SK-N-SH (cell line): ENCODE measurements around the gene ZNF726. TPM values are rescaled to one million over a fixed set of nuclear protein-coding genes. Genes with fewer than 3 reads are reported as not detected.

ENCODE experiments used
- CTCF ChIA-PET: fragments of 300-600, 350-600 bp; formaldehyde crosslinking; extraction: SDS; loops from one replicate; lab custom pipeline; 2021; lab: Yijun Ruan, JAX
- POLR2A ChIA-PET: fragments of 350-600 bp; sonication (Branson Sonifier 250); formaldehyde crosslinking; extraction: SDS; loops from one replicate; lab custom pipeline; 2020; ENCODE audit warnings: antibody characterized with exemption, inconsistent platforms; lab: Yijun Ruan, JAX
- DNase-seq: peaks from one replicate; pipeline ENCODE4 v3.0.0; 2012
- H2AFZ ChIP-seq: fragments of 200-600 bp; sonication (generic); 2 replicates; pipeline ENCODE4 v1.8.1; 2016; ENCODE audit warnings: antibody characterized with exemption, mild to moderate bottlenecking, low read depth
- H3F3A ChIP-seq: fragments of 200-600 bp; sonication (generic); replicated peaks from 2 replicates; pipeline ENCODE3; 2016; ENCODE audit warnings: antibody characterized with exemption, mild to moderate bottlenecking; ENCODE audit not compliant: insufficient read depth
- H3K27ac ChIP-seq, 2 experiments: fragments of 200-500 bp in 1 of 2; fragments of 200-600 bp in 1 of 2; sonication (Bioruptor generic) in 1 of 2; sonication (generic), shearing (Covaris generic) in 1 of 2; 2 replicates each; pipeline versions ENCODE4 v1.5.1 to v1.6.1; 2014 to 2016; ENCODE audit warnings: low read depth in 2 of 2, inconsistent platforms in 1 of 2, low read length in 1 of 2, mild to moderate bottlenecking in 1 of 2, mixed read lengths in 1 of 2
- H3K27me3 ChIP-seq: fragments of 200-600 bp; sonication (generic), shearing (Covaris generic); 2 replicates; pipeline ENCODE4 v1.6.1; 2016; ENCODE audit warnings: mixed run types; ENCODE audit not compliant: insufficient read depth
- H3K36me3 ChIP-seq, 2 experiments: fragments of 200-500 bp in 1 of 2; fragments of 200-600 bp in 1 of 2; sonication (Bioruptor generic) in 1 of 2; sonication (generic) in 1 of 2; replicated peaks in 1 of 2; 2 replicates each; pipeline versions ENCODE3 to v1.5.1; 2014 to 2016; ENCODE audit warnings: low read length in 1 of 2, mild to moderate bottlenecking in 1 of 2; ENCODE audit not compliant: insufficient read depth in 2 of 2, control insufficient read depth in 1 of 2
- H3K4me1 ChIP-seq, 2 experiments: fragments of 200-500 bp in 1 of 2; fragments of 200-600 bp in 1 of 2; sonication (Bioruptor generic) in 1 of 2; sonication (generic), shearing (Covaris generic) in 1 of 2; 2 replicates each; pipeline versions ENCODE4 v1.5.1 to v1.6.1; 2014 to 2016; ENCODE audit warnings: low read depth in 1 of 2, low read length in 1 of 2, mixed run types in 1 of 2; ENCODE audit not compliant: insufficient read depth in 2 of 2, control insufficient read depth in 1 of 2
- H3K4me2 ChIP-seq: fragments of 200-600 bp; sonication (generic), shearing (Covaris generic); 2 replicates; pipeline ENCODE4 v1.6.1; 2017; ENCODE audit warnings: mixed run types
- H3K4me3 ChIP-seq, 2 experiments: fragments of 200-500 bp in 1 of 2; fragments of 200-600 bp in 1 of 2; sonication (Bioruptor generic) in 1 of 2; sonication (generic), shearing (Covaris generic) in 1 of 2; 2 replicates each; pipeline versions ENCODE4 v1.5.1 to v1.8.1; 2014 to 2016; ENCODE audit warnings: low read depth in 2 of 2, inconsistent platforms in 1 of 2, low read length in 1 of 2, mild to moderate bottlenecking in 1 of 2, mixed read lengths in 1 of 2, moderate library complexity in 1 of 2
- H3K79me2 ChIP-seq: fragments of 200-600 bp; sonication (generic); 2 replicates; pipeline ENCODE4 v1.8.1; 2017; ENCODE audit warnings: mild to moderate bottlenecking; ENCODE audit not compliant: insufficient read depth
- H3K9ac ChIP-seq: fragments of 200-600 bp; sonication (generic); 2 replicates; pipeline ENCODE4 v1.6.1; 2017; ENCODE audit warnings: mixed run types
- H3K9me2 ChIP-seq: fragments of 200-600 bp; sonication (generic); 2 replicates; pipeline ENCODE4 v1.6.1; 2017; ENCODE audit warnings: mixed run types
- H3K9me3 ChIP-seq: fragments of 200-600 bp; sonication (generic); 2 replicates; pipeline ENCODE4 v1.6.1; 2017; ENCODE audit warnings: mixed run types, mild to moderate bottlenecking, moderate library complexity
- H4K20me1 ChIP-seq: fragments of 200-600 bp; sonication (generic); 2 replicates; pipeline ENCODE4 v1.6.1; 2017; ENCODE audit warnings: mild to moderate bottlenecking, mixed run types; ENCODE audit not compliant: insufficient read depth
- CHD2 ChIP-seq: fragments of 150-350 bp; IDR thresholded peaks from 2 replicates; pipeline ENCODE4 v1.6.1; 2018; ENCODE audit warnings: low read length; ENCODE audit not compliant: partially characterized antibody
- ELF1 ChIP-seq: IDR thresholded peaks from 2 replicates; pipeline ENCODE4 v1.4.0; 2012
- EP300 ChIP-seq, 2 experiments: IDR thresholded peaks; 2 replicates each; pipeline versions ENCODE4 v1.4.0 to v1.6.1; 2012; ENCODE audit warnings: borderline replicate concordance in 1 of 2, low read depth in 1 of 2, low read length in 1 of 2
- FOXM1 ChIP-seq: IDR thresholded peaks from 2 replicates; pipeline ENCODE4 v1.4.0; 2012; ENCODE audit warnings: low read depth, mild to moderate bottlenecking
- GABPA ChIP-seq: IDR thresholded peaks from 2 replicates; pipeline ENCODE4 v1.4.0; 2012; ENCODE audit warnings: low read depth, mild to moderate bottlenecking
- NFIC ChIP-seq: IDR thresholded peaks from 2 replicates; pipeline ENCODE4 v1.4.0; 2012; ENCODE audit warnings: borderline replicate concordance
- RAD21 ChIP-seq: IDR thresholded peaks from 2 replicates; pipeline ENCODE4 v1.6.1; 2012; ENCODE audit warnings: mild to moderate bottlenecking, low read length
- SIN3A ChIP-seq: IDR thresholded peaks from 2 replicates; pipeline ENCODE4 v1.6.1; 2012; ENCODE audit warnings: low read depth, mild to moderate bottlenecking, low read length, moderate library complexity, borderline replicate concordance
- SMC3 ChIP-seq: IDR thresholded peaks from 2 replicates; pipeline ENCODE4 v1.6.1; 2012; ENCODE audit warnings: low read depth, low read length, improper control_type of control experiment
- TCF12 ChIP-seq: IDR thresholded peaks from 2 replicates; pipeline ENCODE4 v1.4.0; 2012
- WGBS: methylation state at CpG from one replicate; pipeline ENCODE4 v1.1.6; 2017; ENCODE audit warnings: low lambda C conversion rate; 5-methylcytosine and 5-hydroxymethylcytosine counted together
- polyA plus RNA-seq, 3 experiments: library from polyadenylated mRNA; depleted of rRNA; stranded (reverse); fragments of >200 nt; gene quantifications; 2 replicates each; pipeline ENCODE4 v1.2.3, GENCODE V29; 2012
- TF ChIP-seq, protein P1 (sequence below): fragments of 150-350 bp; IDR thresholded peaks from 2 replicates; pipeline ENCODE4 v1.6.1; 2017; ENCODE audit warnings: antibody characterized with exemption, low read length, low read depth, borderline replicate concordance
- TF ChIP-seq, protein P2 (sequence below): fragments of 200-600 bp; sonication (generic); IDR thresholded peaks from 2 replicates; pipeline ENCODE4 v1.6.1; 2017; ENCODE audit warnings: antibody characterized with exemption, mild to moderate bottlenecking, moderate library complexity

ZNF726 gene
- polyA plus RNA-seq, 1 of the 3 experiments (the other 2 are of a cell fraction), result 3.4 TPM

DNA sequence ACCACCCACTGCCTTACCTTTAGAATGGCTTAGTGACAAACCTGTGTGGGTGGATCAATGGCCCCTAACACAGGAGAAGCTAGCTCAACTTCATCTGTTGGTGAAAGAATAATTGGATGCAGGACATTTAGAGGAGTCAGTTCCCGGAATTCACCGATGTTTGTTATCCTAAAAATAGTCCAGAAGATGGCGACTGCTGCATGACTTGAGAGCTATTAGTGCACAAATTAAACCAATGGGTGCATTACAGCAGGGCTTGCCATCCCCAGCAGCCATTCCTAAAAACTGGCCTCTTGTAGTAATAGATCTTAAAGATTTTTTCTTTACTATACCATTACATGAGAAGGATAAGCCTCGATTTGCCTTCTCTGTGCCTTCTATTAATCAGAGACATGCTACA lies 46.8 kb upstream of the ZNF726 start:
- WGBS, result 43% methylated on average over 4 of the region's 4 CpGs

DNA sequence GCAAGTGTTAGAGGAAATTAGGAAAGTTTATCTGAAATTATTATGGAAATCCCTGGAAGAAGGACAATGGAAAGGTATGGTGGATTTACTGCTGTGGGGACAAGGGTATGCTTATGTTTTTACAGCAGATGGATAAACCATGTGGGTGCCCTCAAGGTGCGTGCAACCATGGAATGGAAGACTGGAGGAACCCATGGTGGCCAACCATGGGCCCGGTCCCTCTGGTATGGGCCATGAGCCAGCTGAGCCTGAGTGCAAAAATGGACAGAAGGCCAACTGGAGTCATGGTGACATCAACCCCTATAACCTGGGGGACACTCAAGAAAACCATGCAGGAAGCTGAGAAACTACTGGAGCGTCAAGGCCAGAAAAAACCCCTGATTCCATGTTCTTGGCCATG lies 46.1 kb upstream of the ZNF726 start:
- POLR2A ChIA-PET, result no interaction called here
- H3K27ac ChIP-seq, result no peak overlapping the region
- no peak overlapping the region for H3K4me3 ChIP-seq
- no peaks in the 10 kb centered on the region for H3K9me3 ChIP-seq
- no peaks in the 10 kb centered on the region for H3K36me3 ChIP-seq
- H2AFZ ChIP-seq, result no peak overlapping the region
- CTCF ChIA-PET, result no interaction called here
- 31% methylated on average over 3 of the region's 3 CpGs for WGBS
- no peak for DNase-seq
- H3K4me1 ChIP-seq, result no peaks in the 10 kb centered on the region
- TF ChIP-seq CHD2 (no peak), GABPA (no peak), ELF1 (no peak), EP300 (IDR thresholded peaks at IDR 0.05; ENCODE audit: borderline replicate concordance in 1 of 2, low read depth in 1 of 2, low read length in 1 of 2) (no peak), FOXM1 (no peak), NFIC (no peak), SMC3 (no peak)
- TF ChIP-seq, protein P1, sequence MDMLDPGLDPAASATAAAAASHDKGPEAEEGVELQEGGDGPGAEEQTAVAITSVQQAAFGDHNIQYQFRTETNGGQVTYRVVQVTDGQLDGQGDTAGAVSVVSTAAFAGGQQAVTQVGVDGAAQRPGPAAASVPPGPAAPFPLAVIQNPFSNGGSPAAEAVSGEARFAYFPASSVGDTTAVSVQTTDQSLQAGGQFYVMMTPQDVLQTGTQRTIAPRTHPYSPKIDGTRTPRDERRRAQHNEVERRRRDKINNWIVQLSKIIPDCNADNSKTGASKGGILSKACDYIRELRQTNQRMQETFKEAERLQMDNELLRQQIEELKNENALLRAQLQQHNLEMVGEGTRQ, result no peak
- H3K9ac ChIP-seq, result no peak overlapping the region
- H3K9me2 ChIP-seq, result no peaks in the 10 kb centered on the region
- no peak overlapping the region for H3K4me2 ChIP-seq
- H3F3A ChIP-seq, result no peaks in the 10 kb centered on the region
- H3K79me2 ChIP-seq, result no peaks in the 10 kb centered on the region
- H4K20me1 ChIP-seq, result no peaks in the 10 kb centered on the region
- no peaks in the 10 kb centered on the region for H3K27me3 ChIP-seq

More for the DNA sequence above, 46.8 kb upstream of the ZNF726 start:
- TF ChIP-seq, protein P2, sequence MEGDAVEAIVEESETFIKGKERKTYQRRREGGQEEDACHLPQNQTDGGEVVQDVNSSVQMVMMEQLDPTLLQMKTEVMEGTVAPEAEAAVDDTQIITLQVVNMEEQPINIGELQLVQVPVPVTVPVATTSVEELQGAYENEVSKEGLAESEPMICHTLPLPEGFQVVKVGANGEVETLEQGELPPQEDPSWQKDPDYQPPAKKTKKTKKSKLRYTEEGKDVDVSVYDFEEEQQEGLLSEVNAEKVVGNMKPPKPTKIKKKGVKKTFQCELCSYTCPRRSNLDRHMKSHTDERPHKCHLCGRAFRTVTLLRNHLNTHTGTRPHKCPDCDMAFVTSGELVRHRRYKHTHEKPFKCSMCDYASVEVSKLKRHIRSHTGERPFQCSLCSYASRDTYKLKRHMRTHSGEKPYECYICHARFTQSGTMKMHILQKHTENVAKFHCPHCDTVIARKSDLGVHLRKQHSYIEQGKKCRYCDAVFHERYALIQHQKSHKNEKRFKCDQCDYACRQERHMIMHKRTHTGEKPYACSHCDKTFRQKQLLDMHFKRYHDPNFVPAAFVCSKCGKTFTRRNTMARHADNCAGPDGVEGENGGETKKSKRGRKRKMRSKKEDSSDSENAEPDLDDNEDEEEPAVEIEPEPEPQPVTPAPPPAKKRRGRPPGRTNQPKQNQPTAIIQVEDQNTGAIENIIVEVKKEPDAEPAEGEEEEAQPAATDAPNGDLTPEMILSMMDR, result peak; percentile 17; the same call in 1 of the 2 replicates
- TF ChIP-seq TCF12 (no peak), FOXM1 (no peak), SIN3A (no peak), RAD21 (peak; percentile 43; the same call in 1 of the 2 replicates)
- Histone ChIP-seq H2AFZ (no peak overlapping the region), H4K20me1 (no peaks in the 10 kb centered on the region), H3F3A (no peaks in the 10 kb centered on the region), H3K36me3 (no peaks in the 10 kb centered on the region), H3K4me1 (no peaks in the 10 kb centered on the region), H3K27ac (no peak overlapping the region), H3K9ac (no peak overlapping the region), H3K4me3 (no peak overlapping the region), H3K27me3 (no peaks in the 10 kb centered on the region), H3K9me3 (no peaks in the 10 kb centered on the region), H3K9me2 (no peaks in the 10 kb centered on the region), H3K79me2 (no peaks in the 10 kb centered on the region), H3K4me2 (no peak overlapping the region)
- peak; percentile 8 for DNase-seq
- ChIA-PET POLR2A (no interaction called here), CTCF (no interaction called here)
